ENCODE results near the gene UBE4B. TPM values are rescaled to one million over a fixed set of nuclear protein-coding genes. Genes with fewer than 3 reads are reported as not detected.
"Not testable (repeated sequence)": the region's sequence is repeated elsewhere in the genome, so short reads cannot be mapped to it uniquely, and the experiment has no call there.

UBE4B gene
- total and polyA plus RNA-seq, 4 experiments from 2014 or later: 4.6 to 47.6 (median 26.9) TPM

DNA sequence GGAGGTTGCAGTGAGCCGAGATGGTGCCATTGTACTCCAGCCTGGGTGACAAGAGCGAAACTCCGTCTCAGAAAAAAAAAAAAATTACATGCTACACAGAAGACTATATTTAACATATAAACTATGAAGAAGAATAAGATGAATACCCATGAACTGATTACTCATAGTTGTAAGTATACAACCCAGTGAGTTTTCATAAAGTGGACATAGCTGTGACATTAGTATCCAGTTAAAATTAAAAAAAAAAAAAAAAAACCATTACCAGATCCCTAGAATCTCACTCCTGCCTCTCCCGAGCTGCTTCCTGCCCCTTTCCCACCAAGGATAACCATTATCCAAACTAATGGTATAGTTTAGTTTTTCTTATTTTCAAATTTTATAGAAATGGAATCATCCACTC is 37.4 kb downstream of the UBE4B start:
- H3K9me3 ChIP-seq (ENCODE audit: control insufficient read depth in 1 of 2, low read length in 2 of 2): no peaks in the 10 kb centered on the region
- H3K9me3 Mint-ChIP-seq: no peaks in the 10 kb centered on the region
- H3K36me3 Mint-ChIP-seq: peaks cover 12 to 26% of the 10 kb centered on the region in 2 donors
- no peaks in the 10 kb centered on the region for H3K27me3 ChIP-seq (ENCODE audit: insufficient read depth, low read length)
- intact Hi-C loops (cut with micrococcal nuclease): no loop called here
- H3K4me1 Mint-ChIP-seq: peaks cover 14 to 26% (median 21%) of the 10 kb centered on the region in 4 donors
- DNase-seq: no peak
- H3K4me1 ChIP-seq (ENCODE audit: insufficient read depth, low read length): peaks cover 18% of the 10 kb centered on the region
- no peak overlapping the region for H3K27ac Mint-ChIP-seq
- no peaks in the 10 kb centered on the region for H3K27me3 Mint-ChIP-seq
- ChIA-PET POLR2A (ENCODE audit: partially characterized antibody) (no interaction called here), CTCF (ENCODE audit: partially characterized antibody) (no interaction called here)
- H3K4me3 ChIP-seq (ENCODE audit: low read length in 2 of 2): no peak overlapping the region
- H3K36me3 ChIP-seq (ENCODE audit: insufficient read depth, low read length): peaks cover 3% of the 10 kb centered on the region
- H3K27ac ChIP-seq (ENCODE audit: low read depth, low read length): no peak overlapping the region
- H3K4me3 Mint-ChIP-seq: no peak overlapping the region

GRCh38 chr1:10071640-10072039 is 38.9 kb downstream of the UBE4B start:
- Mint-ChIP-seq H3K9me3 (peaks cover 0 to 2% (median 0%) of the 10 kb centered on the region in 8 donors), H3K27ac (peak overlapping the region in 2 of 7 donors; percentile 12 to 65), H3K4me3 (no peak overlapping the region), H3K36me3 (peaks cover 12 to 31% of the 10 kb centered on the region in 2 donors), H3K27me3 (no peaks in the 10 kb centered on the region), H3K4me1 (peaks cover 14 to 28% (median 20%) of the 10 kb centered on the region in 4 donors)
- CTCF ChIA-PET (ENCODE audit: partially characterized antibody): no interaction called here
- no peak overlapping the region for H3K27ac ChIP-seq (ENCODE audit: low read depth, low read length)
- H3K27me3 ChIP-seq (ENCODE audit: insufficient read depth, low read length): no peaks in the 10 kb centered on the region
- H3K9me3 ChIP-seq (ENCODE audit: control insufficient read depth in 1 of 2, low read length in 2 of 2): no peaks in the 10 kb centered on the region
- intact Hi-C loops (cut with micrococcal nuclease): no loop called here
- DNase-seq: no peak
- H3K4me3 ChIP-seq (ENCODE audit: low read length in 2 of 2): no peak overlapping the region
- H3K36me3 ChIP-seq (ENCODE audit: insufficient read depth, low read length): peaks cover 7% of the 10 kb centered on the region
- POLR2A ChIA-PET (ENCODE audit: partially characterized antibody): no interaction called here
- H3K4me1 ChIP-seq (ENCODE audit: insufficient read depth, low read length): peaks cover 13% of the 10 kb centered on the region

- H3K27me3 ChIP-seq (ENCODE audit: insufficient read depth, low read length); H3K4me3 Mint-ChIP-seq; H3K27ac ChIP-seq (ENCODE audit: low read depth, low read length); CTCF ChIA-PET (ENCODE audit: partially characterized antibody); H3K27me3 Mint-ChIP-seq; DNase-seq; H3K4me3 ChIP-seq (ENCODE audit: low read length in 2 of 2); intact Hi-C loops (cut with micrococcal nuclease); H3K36me3 ChIP-seq (ENCODE audit: insufficient read depth, low read length); H3K9me3 Mint-ChIP-seq; H3K27ac Mint-ChIP-seq; H3K9me3 ChIP-seq (ENCODE audit: control insufficient read depth in 1 of 2, low read length in 2 of 2): not testable (repeated sequence)
- H3K36me3 Mint-ChIP-seq: peaks cover 19 to 37% of the 10 kb centered on the region in 2 donors
- H3K4me1 ChIP-seq (ENCODE audit: insufficient read depth, low read length): peaks cover 13% of the 10 kb centered on the region
- POLR2A ChIA-PET (ENCODE audit: partially characterized antibody): interaction anchor here (0.8 kb wide), 1 partner anchor 424 kb away, joined by 3 read pairs; no protein-coding TSS in a partner anchor
- peaks cover 15 to 23% (median 20%) of the 10 kb centered on the region in 4 donors for H3K4me1 Mint-ChIP-seq
These were observed 40.6 kb downstream of the UBE4B start for GRCh38 chr1:10073371-10073770.

- peak overlapping the region in 1 of 8 donors; percentile 33 for H3K4me3 Mint-ChIP-seq
- no peaks in the 10 kb centered on the region for H3K27me3 Mint-ChIP-seq
- Histone ChIP-seq H3K27ac (ENCODE audit: low read depth, low read length) (no peak overlapping the region), H3K4me1 (ENCODE audit: insufficient read depth, low read length) (peaks cover 13% of the 10 kb centered on the region), H3K9me3 (ENCODE audit: control insufficient read depth in 1 of 2, low read length in 2 of 2) (no peaks in the 10 kb centered on the region), H3K4me3 (ENCODE audit: low read length in 2 of 2) (no peak overlapping the region), H3K36me3 (ENCODE audit: insufficient read depth, low read length) (peaks cover 7% of the 10 kb centered on the region), H3K27me3 (ENCODE audit: insufficient read depth, low read length) (no peaks in the 10 kb centered on the region)
- DNase-seq: peak in 3 of 5 donors; percentile 1 to 28 (median 3)
- peak overlapping the region in 3 of 7 donors; percentile 23 to 80 (median 63) for H3K27ac Mint-ChIP-seq
- ChIA-PET POLR2A (ENCODE audit: partially characterized antibody) (interaction anchor here (0.8 kb wide), 1 partner anchor 423 kb away, joined by 3 read pairs; no protein-coding TSS in a partner anchor), CTCF (ENCODE audit: partially characterized antibody) (no interaction called here)
- peaks cover 22 to 37% of the 10 kb centered on the region in 2 donors for H3K36me3 Mint-ChIP-seq
- H3K4me1 Mint-ChIP-seq: peaks cover 14 to 23% (median 19%) of the 10 kb centered on the region in 4 donors
- intact Hi-C loops (cut with micrococcal nuclease): no loop called here
- peaks cover 0 to 2% (median 0%) of the 10 kb centered on the region in 8 donors for H3K9me3 Mint-ChIP-seq
These were observed 41.5 kb downstream of the UBE4B start for GRCh38 chr1:10074059-10074851.

- Histone ChIP-seq H3K4me1 (ENCODE audit: insufficient read depth, low read length) (peaks cover 13% of the 10 kb centered on the region), H3K36me3 (ENCODE audit: insufficient read depth, low read length) (peaks cover 7% of the 10 kb centered on the region), H3K27ac (ENCODE audit: low read depth, low read length) (no peak overlapping the region), H3K9me3 (ENCODE audit: control insufficient read depth in 1 of 2, low read length in 2 of 2) (no peaks in the 10 kb centered on the region), H3K27me3 (ENCODE audit: insufficient read depth, low read length) (no peaks in the 10 kb centered on the region), H3K4me3 (ENCODE audit: low read length in 2 of 2) (no peak overlapping the region)
- Mint-ChIP-seq H3K27me3 (no peaks in the 10 kb centered on the region), H3K4me1 (peaks cover 14 to 23% (median 19%) of the 10 kb centered on the region in 4 donors), H3K36me3 (peaks cover 28 to 40% of the 10 kb centered on the region in 2 donors), H3K9me3 (peaks cover 0 to 2% (median 0%) of the 10 kb centered on the region in 8 donors), H3K27ac (peak overlapping the region in 3 of 7 donors; percentile 23 to 63 (median 48)), H3K4me3 (no peak overlapping the region)
- DNase-seq: no peak
- intact Hi-C loops (cut with micrococcal nuclease): no loop called here
- CTCF ChIA-PET (ENCODE audit: partially characterized antibody): no interaction called here
- POLR2A ChIA-PET (ENCODE audit: partially characterized antibody): no interaction called here
These were observed 42.3 kb downstream of the UBE4B start for GRCh38 chr1:10074852-10075730.

DNA sequence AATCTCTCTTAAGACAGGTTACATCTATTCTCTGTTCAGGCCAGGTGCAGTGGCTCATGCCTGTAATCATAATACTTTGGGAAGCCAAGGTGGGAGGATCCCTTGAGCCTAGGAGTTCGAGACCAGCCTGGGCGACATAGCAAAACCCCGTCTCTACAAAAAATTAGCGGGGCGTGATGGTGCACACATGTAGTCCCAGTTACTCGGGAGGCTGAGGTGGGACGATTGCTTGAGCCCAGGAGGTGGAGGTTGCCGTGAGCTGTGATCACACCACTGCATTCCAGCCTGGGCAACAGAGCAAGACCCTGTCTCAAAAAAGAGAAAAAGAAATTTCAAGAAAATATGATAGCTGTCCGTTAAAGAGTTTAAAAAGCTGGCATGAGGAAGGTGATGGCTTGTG is 43.0 kb downstream of the UBE4B start:
- H3K27me3 ChIP-seq (ENCODE audit: insufficient read depth, low read length): no peaks in the 10 kb centered on the region
- peaks cover 13% of the 10 kb centered on the region for H3K4me1 ChIP-seq (ENCODE audit: insufficient read depth, low read length)
- H3K27ac Mint-ChIP-seq: no peak overlapping the region
- no peak overlapping the region for H3K4me3 Mint-ChIP-seq
- no peaks in the 10 kb centered on the region for H3K9me3 ChIP-seq (ENCODE audit: control insufficient read depth in 1 of 2, low read length in 2 of 2)
- H3K4me1 Mint-ChIP-seq: peaks cover 14 to 23% (median 20%) of the 10 kb centered on the region in 4 donors
- no peak overlapping the region for H3K4me3 ChIP-seq (ENCODE audit: low read length in 2 of 2)
- H3K36me3 Mint-ChIP-seq: peaks cover 33 to 44% of the 10 kb centered on the region in 2 donors
- CTCF ChIA-PET (ENCODE audit: partially characterized antibody): no interaction called here
- intact Hi-C loops (cut with micrococcal nuclease): no loop called here
- peaks cover 0 to 2% (median 0%) of the 10 kb centered on the region in 8 donors for H3K9me3 Mint-ChIP-seq
- no peak overlapping the region for H3K27ac ChIP-seq (ENCODE audit: low read depth, low read length)
- no peaks in the 10 kb centered on the region for H3K27me3 Mint-ChIP-seq
- H3K36me3 ChIP-seq (ENCODE audit: insufficient read depth, low read length): peaks cover 7% of the 10 kb centered on the region
- POLR2A ChIA-PET (ENCODE audit: partially characterized antibody): no interaction called here
- no peak for DNase-seq

DNA sequence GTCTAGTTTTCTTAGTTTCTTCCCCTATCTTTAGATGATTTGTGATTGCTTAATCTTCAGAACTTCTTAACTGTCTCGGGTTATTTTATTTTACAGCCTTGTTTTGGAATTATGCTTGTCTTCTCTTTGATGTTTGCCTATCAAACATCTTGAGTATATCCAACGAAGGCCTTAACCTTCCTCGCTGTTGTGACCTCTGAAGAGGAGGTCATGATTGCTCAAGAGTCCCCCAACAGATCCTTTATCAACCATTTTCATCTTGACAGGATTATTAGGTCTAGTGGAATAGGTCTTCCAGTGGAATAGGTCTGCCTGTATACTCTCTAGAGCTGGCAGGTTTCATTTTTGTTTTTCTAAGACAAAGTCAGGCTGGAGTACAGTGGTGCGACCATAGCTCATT is 45.7 kb downstream of the UBE4B start:
- Histone ChIP-seq H3K27ac (ENCODE audit: low read depth, low read length) (no peak overlapping the region), H3K9me3 (ENCODE audit: control insufficient read depth in 1 of 2, low read length in 2 of 2) (no peaks in the 10 kb centered on the region), H3K36me3 (ENCODE audit: insufficient read depth, low read length) (peaks cover 4% of the 10 kb centered on the region), H3K4me3 (ENCODE audit: low read length in 2 of 2) (no peak overlapping the region), H3K4me1 (ENCODE audit: insufficient read depth, low read length) (peaks cover 13% of the 10 kb centered on the region), H3K27me3 (ENCODE audit: insufficient read depth, low read length) (no peaks in the 10 kb centered on the region)
- no peak for DNase-seq
- ChIA-PET POLR2A (ENCODE audit: partially characterized antibody) (no interaction called here), CTCF (ENCODE audit: partially characterized antibody) (no interaction called here)
- Mint-ChIP-seq H3K9me3 (peaks cover 0 to 2% (median 0%) of the 10 kb centered on the region in 8 donors), H3K27ac (no peak overlapping the region), H3K4me3 (no peak overlapping the region), H3K27me3 (no peaks in the 10 kb centered on the region), H3K36me3 (peaks cover 38 to 39% of the 10 kb centered on the region in 2 donors), H3K4me1 (peaks cover 20 to 28% (median 21%) of the 10 kb centered on the region in 4 donors)
- intact Hi-C loops (cut with micrococcal nuclease): no loop called here

Measured in CD4-positive, alpha-beta memory T cell (primary cell).